ENCODE data around the gene ACAP2.

ACAP2 gene

DNA sequence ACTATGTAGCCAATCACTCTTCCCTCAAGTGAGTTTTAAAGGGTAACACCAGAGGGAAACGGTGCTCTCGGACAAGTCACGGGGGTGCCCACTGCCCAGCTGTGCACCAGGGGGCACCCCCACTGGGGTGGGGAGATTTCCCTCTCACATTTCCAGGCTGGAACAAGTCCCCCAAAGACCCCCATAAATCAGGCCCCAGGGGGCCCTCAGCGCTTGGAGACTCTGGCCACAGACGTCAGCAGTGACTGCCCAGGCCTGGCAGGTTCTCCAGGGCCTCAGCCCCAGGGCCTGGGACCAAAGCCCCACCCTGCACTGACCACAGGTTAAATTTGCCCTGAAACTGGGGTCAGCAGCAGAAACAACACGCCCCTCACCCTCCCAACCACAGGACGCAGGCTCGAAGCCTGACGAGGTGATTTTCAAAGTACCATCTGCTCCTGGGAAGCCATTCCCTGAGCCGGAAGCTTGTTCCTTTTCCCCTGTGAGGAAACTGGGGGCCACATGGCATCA lies 188.8 kb downstream of the ACAP2 start:
- WGBS, 2 experiments (ENCODE audit: insufficient coverage in 2 of 2), result 81 to 91% methylated on average over 5 to 7 of the region's 10 CpGs
- Histone ChIP-seq H3K27ac (ENCODE audit: low read depth, low read length, severe bottlenecking) (no peak overlapping the region), H3K4me1 (ENCODE audit: control insufficient read depth, insufficient read depth, low read length, poor library complexity, severe bottlenecking) (peaks cover 27% of the 10 kb centered on the region)

GRCh38 chr3:195251336-195252065 lies 191.3 kb downstream of the ACAP2 start:
- Histone ChIP-seq H3K27ac (ENCODE audit: low read depth, low read length, severe bottlenecking) (no peak overlapping the region), H3K9me3 (ENCODE audit: control insufficient read depth, low read length) (peaks cover 4% of the 10 kb centered on the region), H3K4me3 (ENCODE audit: extremely low read depth, insufficient read depth, low read length, poor library complexity, severe bottlenecking) (no peak overlapping the region), H3K4me1 (ENCODE audit: control insufficient read depth, insufficient read depth, low read length, poor library complexity, severe bottlenecking) (peaks cover 17% of the 10 kb centered on the region), H3K36me3 (ENCODE audit: control insufficient read depth, insufficient read depth, low read length) (peaks cover 21% of the 10 kb centered on the region)
- 81 to 91% methylated on average over 5 to 8 of the region's 14 CpGs for WGBS, 2 experiments (ENCODE audit: insufficient coverage in 2 of 2)

More for the DNA sequence above, 188.8 kb downstream of the ACAP2 start:
- peaks cover 2% of the 10 kb centered on the region for H3K36me3 ChIP-seq (ENCODE audit: control insufficient read depth, insufficient read depth, low read length)
- no peak overlapping the region for H3K4me3 ChIP-seq (ENCODE audit: extremely low read depth, insufficient read depth, low read length, poor library complexity, severe bottlenecking)
- peaks cover under 1% of the 10 kb centered on the region for H3K9me3 ChIP-seq (ENCODE audit: control insufficient read depth, low read length)

- WGBS, 2 experiments (ENCODE audit: insufficient coverage in 2 of 2), result 86 to 88% methylated on average over 10 to 14 of the region's 14 CpGs
These were observed 192.2 kb downstream of the ACAP2 start for GRCh38 chr3:195250473-195251251.

GRCh38 chr3:195249858-195250464 lies 192.9 kb downstream of the ACAP2 start:
- WGBS, 2 experiments (ENCODE audit: insufficient coverage in 2 of 2), result 88 to 90% methylated on average over 11 of the region's 11 CpGs

More at GRCh38 chr3:195250473-195251251, 192.2 kb downstream of the ACAP2 start:
- peaks cover 17% of the 10 kb centered on the region for H3K4me1 ChIP-seq (ENCODE audit: control insufficient read depth, insufficient read depth, low read length, poor library complexity, severe bottlenecking)
- no peak overlapping the region for H3K4me3 ChIP-seq (ENCODE audit: extremely low read depth, insufficient read depth, low read length, poor library complexity, severe bottlenecking)
- peaks cover 28% of the 10 kb centered on the region for H3K36me3 ChIP-seq (ENCODE audit: control insufficient read depth, insufficient read depth, low read length)
- H3K27ac ChIP-seq (ENCODE audit: low read depth, low read length, severe bottlenecking), result no peak overlapping the region
- peaks cover 4% of the 10 kb centered on the region for H3K9me3 ChIP-seq (ENCODE audit: control insufficient read depth, low read length)

DNA sequence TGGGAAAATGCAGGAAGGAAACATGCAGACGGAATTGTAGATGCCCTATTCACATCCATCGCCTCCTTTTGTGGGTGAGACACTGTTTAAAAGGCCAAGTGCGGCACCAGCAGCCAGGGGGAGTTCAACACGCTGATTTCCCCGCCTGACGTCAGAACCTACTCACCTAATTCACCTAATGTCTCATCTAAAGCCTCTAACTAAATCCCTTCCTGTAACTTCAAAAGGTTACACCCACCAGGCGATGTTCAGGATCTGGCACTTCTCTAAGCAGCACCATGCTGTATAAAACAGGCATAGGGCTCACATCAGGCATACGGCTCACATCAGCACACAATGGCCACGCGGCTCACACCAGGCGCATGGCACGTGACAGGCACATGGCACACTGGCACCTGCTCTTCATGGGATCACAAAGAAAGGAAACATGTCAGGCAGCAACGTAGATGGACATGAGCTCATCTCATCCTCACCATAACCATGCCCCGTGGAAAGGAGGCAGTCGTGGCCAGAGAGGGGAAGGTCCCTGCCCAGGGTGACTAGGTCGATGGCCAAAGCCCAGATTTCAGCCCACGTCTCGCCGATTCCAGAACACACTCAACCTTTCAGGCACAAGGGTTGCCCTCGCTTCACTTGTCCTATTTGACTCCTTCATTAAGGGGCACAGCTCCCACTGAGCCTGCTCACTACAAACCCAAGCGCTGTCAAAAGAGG lies 193.6 kb downstream of the ACAP2 start:
- H3K27ac ChIP-seq (ENCODE audit: low read depth, low read length, severe bottlenecking), result no peak overlapping the region
- H3K36me3 ChIP-seq (ENCODE audit: control insufficient read depth, insufficient read depth, low read length), result peaks cover 32% of the 10 kb centered on the region
- 94% methylated on average over 16 to 20 of the region's 21 CpGs for WGBS, 2 experiments (ENCODE audit: insufficient coverage in 2 of 2)
- H3K9me3 ChIP-seq (ENCODE audit: control insufficient read depth, low read length), result peaks cover 4% of the 10 kb centered on the region
- peaks cover 14% of the 10 kb centered on the region for H3K4me1 ChIP-seq (ENCODE audit: control insufficient read depth, insufficient read depth, low read length, poor library complexity, severe bottlenecking)
- H3K4me3 ChIP-seq (ENCODE audit: extremely low read depth, insufficient read depth, low read length, poor library complexity, severe bottlenecking), result no peak overlapping the region

More at GRCh38 chr3:195249858-195250464, 192.9 kb downstream of the ACAP2 start:
- H3K4me1 ChIP-seq (ENCODE audit: control insufficient read depth, insufficient read depth, low read length, poor library complexity, severe bottlenecking), result peaks cover 17% of the 10 kb centered on the region
- H3K9me3 ChIP-seq (ENCODE audit: control insufficient read depth, low read length), result peaks cover 4% of the 10 kb centered on the region
- H3K27ac ChIP-seq (ENCODE audit: low read depth, low read length, severe bottlenecking), result no peak overlapping the region
- H3K36me3 ChIP-seq (ENCODE audit: control insufficient read depth, insufficient read depth, low read length), result peaks cover 32% of the 10 kb centered on the region
- H3K4me3 ChIP-seq (ENCODE audit: extremely low read depth, insufficient read depth, low read length, poor library complexity, severe bottlenecking), result no peak overlapping the region

GRCh38 chr3:195248281-195248680 lies 194.5 kb downstream of the ACAP2 start:
- Histone ChIP-seq H3K36me3 (ENCODE audit: control insufficient read depth, insufficient read depth, low read length) (peaks cover 32% of the 10 kb centered on the region), H3K4me3 (ENCODE audit: extremely low read depth, insufficient read depth, low read length, poor library complexity, severe bottlenecking) (no peak overlapping the region), H3K27ac (ENCODE audit: low read depth, low read length, severe bottlenecking) (no peak overlapping the region), H3K4me1 (ENCODE audit: control insufficient read depth, insufficient read depth, low read length, poor library complexity, severe bottlenecking) (peaks cover 7% of the 10 kb centered on the region), H3K9me3 (ENCODE audit: control insufficient read depth, low read length) (peaks cover 4% of the 10 kb centered on the region)
- 92 to 100% methylated on average over 4 to 8 of the region's 8 CpGs for WGBS, 2 experiments (ENCODE audit: insufficient coverage in 2 of 2)

DNA sequence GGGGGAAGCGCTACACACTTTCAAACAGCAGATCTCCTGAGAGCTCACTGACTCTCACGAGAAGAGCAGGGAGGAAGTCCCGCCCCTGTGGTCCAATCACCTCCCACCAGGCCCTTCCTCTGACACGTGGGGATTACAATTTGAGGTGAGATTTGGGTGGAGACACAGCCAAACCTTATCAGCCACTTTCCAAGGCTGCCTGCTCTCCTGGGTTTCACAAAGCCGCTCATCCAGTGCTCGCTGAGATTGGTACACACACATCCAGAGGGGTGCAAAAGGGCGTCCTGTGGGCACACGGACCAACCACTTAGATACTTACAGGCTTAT lies 195.0 kb downstream of the ACAP2 start:
- no peak overlapping the region for H3K27ac ChIP-seq (ENCODE audit: low read depth, low read length, severe bottlenecking)
- H3K4me3 ChIP-seq (ENCODE audit: extremely low read depth, insufficient read depth, low read length, poor library complexity, severe bottlenecking), result no peak overlapping the region
- peaks cover 32% of the 10 kb centered on the region for H3K36me3 ChIP-seq (ENCODE audit: control insufficient read depth, insufficient read depth, low read length)
- peaks cover 4% of the 10 kb centered on the region for H3K9me3 ChIP-seq (ENCODE audit: control insufficient read depth, low read length)
- 93 to 100% methylated on average over 2 to 5 of the region's 8 CpGs for WGBS, 2 experiments (ENCODE audit: insufficient coverage in 2 of 2)
- H3K4me1 ChIP-seq (ENCODE audit: control insufficient read depth, insufficient read depth, low read length, poor library complexity, severe bottlenecking), result peaks cover 7% of the 10 kb centered on the region

DNA sequence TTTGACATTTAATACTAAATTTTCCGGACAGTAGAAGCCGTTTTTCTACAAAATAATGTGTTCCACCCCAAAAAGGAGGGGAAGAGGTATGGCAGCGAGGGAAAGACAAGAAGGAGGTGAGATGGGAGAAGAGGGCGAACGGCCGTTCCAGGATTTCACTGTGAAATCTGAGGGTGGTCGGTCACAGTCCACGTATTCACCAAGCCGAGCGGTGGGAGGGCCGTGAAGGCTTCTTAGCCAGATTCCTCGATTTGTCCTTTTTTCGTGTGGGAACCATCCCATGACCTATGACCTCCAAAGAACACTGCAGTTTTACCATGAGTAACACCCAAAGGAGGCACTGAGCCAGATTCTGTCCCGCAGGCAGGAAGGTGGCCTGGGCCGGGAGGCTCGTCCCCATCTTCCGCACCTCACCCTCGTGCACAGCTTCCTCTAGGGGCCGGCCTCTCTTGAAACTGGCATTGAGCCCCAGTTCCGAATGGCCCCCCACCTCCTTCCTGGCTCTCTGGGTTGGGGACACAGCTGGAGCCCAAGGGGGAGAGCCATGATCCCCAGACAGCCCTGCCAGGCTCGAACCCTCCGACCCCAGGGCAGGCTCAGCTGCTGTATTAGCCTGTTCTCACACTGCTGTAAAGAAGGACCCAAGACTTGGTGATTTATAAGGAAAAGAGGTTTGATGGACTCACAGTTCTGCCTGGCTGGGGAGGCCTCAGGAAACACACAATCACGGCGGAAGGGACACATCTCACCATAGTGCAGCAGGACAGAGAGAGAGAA lies 195.5 kb downstream of the ACAP2 start:
- 92 to 95% methylated on average over 21 to 22 of the region's 24 CpGs for WGBS, 2 experiments (ENCODE audit: insufficient coverage in 2 of 2)
- H3K36me3 ChIP-seq (ENCODE audit: control insufficient read depth, insufficient read depth, low read length), result peaks cover 32% of the 10 kb centered on the region
- peaks cover 7% of the 10 kb centered on the region for H3K4me1 ChIP-seq (ENCODE audit: control insufficient read depth, insufficient read depth, low read length, poor library complexity, severe bottlenecking)
- H3K9me3 ChIP-seq (ENCODE audit: control insufficient read depth, low read length), result peaks cover 4% of the 10 kb centered on the region
- no peak overlapping the region for H3K27ac ChIP-seq (ENCODE audit: low read depth, low read length, severe bottlenecking)
- no peak overlapping the region for H3K4me3 ChIP-seq (ENCODE audit: extremely low read depth, insufficient read depth, low read length, poor library complexity, severe bottlenecking)

- 95 to 96% methylated on average over 8 of the region's 9 CpGs for WGBS, 2 experiments (ENCODE audit: insufficient coverage in 2 of 2)
- Histone ChIP-seq H3K9me3 (ENCODE audit: control insufficient read depth, low read length) (peaks cover 4% of the 10 kb centered on the region), H3K4me1 (ENCODE audit: control insufficient read depth, insufficient read depth, low read length, poor library complexity, severe bottlenecking) (peaks cover 7% of the 10 kb centered on the region), H3K27ac (ENCODE audit: low read depth, low read length, severe bottlenecking) (no peak overlapping the region), H3K36me3 (ENCODE audit: control insufficient read depth, insufficient read depth, low read length) (peaks cover 32% of the 10 kb centered on the region), H3K4me3 (ENCODE audit: extremely low read depth, insufficient read depth, low read length, poor library complexity, severe bottlenecking) (no peak overlapping the region)
These were observed 196.2 kb downstream of the ACAP2 start for GRCh38 chr3:195246581-195246995.
